Astrocyte (in vitro differentiated cells and primary cell): ENCODE data around the gene POU6F2.

Source experiments
- CTCF ChIP-seq: IDR thresholded peaks from 2 replicates; pipeline ENCODE4 v1.5.1; 2011; ENCODE audit warnings: low read depth, mild to moderate bottlenecking, inconsistent platforms, low read length, moderate library complexity; ENCODE audit not compliant: insufficient read depth
- EZH2 ChIP-seq: IDR thresholded peaks from 2 replicates; pipeline ENCODE4 v1.6.1; 2012; ENCODE audit warnings: mild to moderate bottlenecking, low read length, inconsistent platforms; ENCODE audit not compliant: insufficient read depth

- TF ChIP-seq EZH2: no peak
- no peak for TF ChIP-seq CTCF
These were observed 539.5 kb downstream of the POU6F2 start for GRCh38 chr7:39517240-39517639.
